Loucy (cell line): ENCODE data around the gene SLC24A1.

Experiments used
- CTCF ChIP-seq: fragments of 200-600 bp; sonication (generic); conservative IDR thresholded peaks from 2 replicates; pipeline ENCODE4 v1.5.1; 2014; ENCODE audit warnings: mild to moderate bottlenecking, antibody characterized with exemption, low read length
- EZH2phosphoT487 ChIP-seq: fragments of 200-600 bp; IDR thresholded peaks from 2 replicates; pipeline ENCODE4 v1.6.1; 2018; ENCODE audit warnings: antibody characterized with exemption, mild to moderate bottlenecking, moderate library complexity, borderline replicate concordance

DNA sequence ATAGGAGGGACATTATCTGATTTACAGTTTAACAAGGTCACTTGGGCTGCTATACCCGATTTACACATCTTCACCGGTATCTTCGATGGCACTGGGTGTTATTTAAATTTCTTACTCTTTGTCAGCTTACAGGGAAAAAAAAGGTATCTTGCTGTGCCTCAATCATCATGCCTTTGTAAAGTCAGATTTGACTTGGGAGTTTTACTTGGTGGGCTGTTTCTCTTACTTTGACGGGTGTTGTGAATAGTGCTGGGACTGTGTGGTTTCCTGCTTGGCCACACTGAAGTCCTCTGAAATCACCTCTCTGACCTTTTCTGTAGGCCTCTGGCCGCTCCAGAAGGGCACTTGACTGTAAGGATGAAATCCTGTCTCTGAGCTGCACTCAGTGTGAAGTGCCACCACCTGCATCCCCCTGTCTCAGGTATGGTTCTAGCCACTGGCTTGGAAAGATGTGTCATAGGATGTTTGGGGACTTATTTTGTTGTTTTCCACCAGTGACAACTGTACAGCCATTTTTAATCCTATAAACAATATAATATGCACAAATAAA, 3.1 kb upstream of the SLC24A1 start:
- TF ChIP-seq CTCF, result no peak
- no peak for TF ChIP-seq EZH2phosphoT487
